Liver (tissue), 9 donors: ENCODE data around the gene RBM33. TPM values are rescaled to one million over a fixed set of nuclear protein-coding genes. Genes with fewer than 3 reads are reported as not detected.

Experiments used
- DNase-seq: peaks from one replicate; pipeline ENCODE4 v3.0.0-alpha.2; 2017; ENCODE audit warnings: low spot score
- H3K27ac ChIP-seq, 2 donors: one replicate each; pipeline ENCODE4 v1.7.0; 2013; ENCODE audit warnings: inconsistent platforms in 2 of 2, low read length in 2 of 2, control low read depth in 1 of 2, low read depth in 1 of 2, mild to moderate bottlenecking in 1 of 2
- H3K27me3 ChIP-seq, 4 donors: one replicate each; pipeline versions ENCODE4 v1.6.1 to v1.7.0; 2013; ENCODE audit warnings: low read length in 3 of 4, inconsistent platforms in 1 of 4, mild to moderate bottlenecking in 1 of 4, moderate library complexity in 1 of 4; ENCODE audit not compliant: control insufficient read depth in 4 of 4, insufficient read depth in 4 of 4
- H3K36me3 ChIP-seq, 4 donors: one replicate each; pipeline versions ENCODE4 v1.6.1 to v1.7.0; 2013; ENCODE audit warnings: low read length in 3 of 4, mild to moderate bottlenecking in 3 of 4, low read depth in 1 of 4, moderate library complexity in 1 of 4; ENCODE audit not compliant: control insufficient read depth in 4 of 4, insufficient read depth in 3 of 4
- H3K4me1 ChIP-seq, 4 donors: one replicate each; pipeline versions ENCODE4 v1.6.1 to v1.7.0; 2013; ENCODE audit warnings: low read length in 3 of 4, mild to moderate bottlenecking in 3 of 4, moderate library complexity in 1 of 4; ENCODE audit not compliant: control insufficient read depth in 4 of 4, insufficient read depth in 4 of 4
- H3K4me3 ChIP-seq, 3 donors: one replicate each; pipeline versions ENCODE4 v1.6.1 to v1.7.0; 2013; ENCODE audit warnings: low read length in 3 of 3, control low read depth in 1 of 3, low read depth in 1 of 3, mild to moderate bottlenecking in 1 of 3
- H3K9ac ChIP-seq, 2 donors: one replicate each; pipeline ENCODE4 v1.7.0; 2013; ENCODE audit warnings: low read length in 2 of 2, mild to moderate bottlenecking in 2 of 2, moderate library complexity in 2 of 2, control low read depth in 1 of 2, low read depth in 1 of 2
- H3K9me3 ChIP-seq, 4 donors: one replicate each; pipeline versions ENCODE4 v1.6.1 to v1.7.0; 2013; ENCODE audit warnings: low read length in 3 of 4; ENCODE audit not compliant: control insufficient read depth in 4 of 4
- EGR1 ChIP-seq, 2 donors: IDR thresholded peaks; 2 replicates each; pipeline ENCODE4 v1.6.1; 2016 to 2018; ENCODE audit warnings: antibody characterized with exemption in 2 of 2, low read depth in 2 of 2
- FOXA1 ChIP-seq: IDR thresholded peaks from 2 replicates; pipeline ENCODE4 v1.6.1; 2016; ENCODE audit warnings: antibody characterized with exemption
- FOXA2 ChIP-seq: IDR thresholded peaks from 2 replicates; pipeline ENCODE4 v1.6.1; 2016; ENCODE audit warnings: antibody characterized with exemption
- GABPA ChIP-seq, 2 donors: IDR thresholded peaks in 1 of 2; conservative IDR thresholded peaks in 1 of 2; 2 replicates each; pipeline ENCODE4 v1.6.1; 2016; ENCODE audit warnings: antibody characterized with exemption in 2 of 2, mild to moderate bottlenecking in 1 of 2, moderate library complexity in 1 of 2
- HNF4A ChIP-seq, 2 donors: conservative IDR thresholded peaks; 2 replicates each; pipeline ENCODE4 v1.6.1; 2016; ENCODE audit warnings: antibody characterized with exemption in 2 of 2, mild to moderate bottlenecking in 2 of 2
- HNF4G ChIP-seq: IDR thresholded peaks from 2 replicates; pipeline ENCODE4 v1.6.1; 2016; ENCODE audit warnings: antibody characterized with exemption
- NR2F2 ChIP-seq: IDR thresholded peaks from 2 replicates; pipeline ENCODE4 v1.6.1; 2016; ENCODE audit warnings: antibody characterized with exemption
- RAD21 ChIP-seq, 2 donors: IDR thresholded peaks; 2 replicates each; pipeline ENCODE4 v1.6.1; 2016; ENCODE audit warnings: antibody characterized with exemption in 2 of 2, mild to moderate bottlenecking in 2 of 2
- REST ChIP-seq: IDR thresholded peaks from 2 replicates; pipeline ENCODE4 v1.6.1; 2016; ENCODE audit warnings: antibody characterized with exemption, mild to moderate bottlenecking
- RXRA ChIP-seq, 2 donors: IDR thresholded peaks; 2 replicates each; pipeline ENCODE4 v1.6.1; 2017 to 2018; ENCODE audit warnings: antibody characterized with exemption in 2 of 2, mild to moderate bottlenecking in 1 of 2
- SP1 ChIP-seq: IDR thresholded peaks from 2 replicates; pipeline ENCODE4 v1.6.1; 2018; ENCODE audit warnings: antibody characterized with exemption, mild to moderate bottlenecking
- TAF1 ChIP-seq: conservative IDR thresholded peaks from 2 replicates; pipeline ENCODE4 v1.6.1; 2016; ENCODE audit warnings: antibody characterized with exemption, mild to moderate bottlenecking
- YY1 ChIP-seq: IDR thresholded peaks from 2 replicates; pipeline ENCODE4 v1.6.1; 2016; ENCODE audit warnings: antibody characterized with exemption, mild to moderate bottlenecking
- WGBS: extraction: QIAGEN DNeasy Blood & Tissue Kit; methylation state at CpG from one replicate; pipeline ENCODE4 v1.1.7; 2013; 5-methylcytosine and 5-hydroxymethylcytosine counted together
- polyA plus RNA-seq, 2 donors: library from polyadenylated mRNA; stranded (reverse) in 1 of 2; unstranded in 1 of 2; fragments of 200-250 nt in 1 of 2; fragments of >200 nt in 1 of 2; fragmentation: Nextera tagmentation in 1 of 2; extraction: Ambion mirVana in 1 of 2; gene quantifications; one replicate each; pipeline versions ENCODE4 v1.2.1 to v1.2.3, GENCODE V29; 2013 to 2015
- total RNA-seq, 2 donors: library from RNA; depleted of rRNA; stranded (reverse); fragments of >200 nt; gene quantifications; one replicate each; pipeline ENCODE4 v1.2.3, GENCODE V29; 2014
- TF ChIP-seq, protein P1 (sequence below): IDR thresholded peaks from 2 replicates; pipeline ENCODE4 v1.6.1; 2016; ENCODE audit warnings: antibody characterized with exemption
- TF ChIP-seq, protein P2 (sequence below): IDR thresholded peaks from 2 replicates; pipeline ENCODE4 v1.6.1; 2016; ENCODE audit warnings: antibody characterized with exemption
- TF ChIP-seq, protein P3 (sequence below): fragments of 150-350 bp; IDR thresholded peaks from 2 replicates; pipeline ENCODE4 v1.5.1; 2017; ENCODE audit warnings: improper control_type of control experiment, low read depth, low read length; ENCODE audit not compliant: missing input control
- TF ChIP-seq, protein P4 (sequence below): IDR thresholded peaks from 2 replicates; pipeline ENCODE4 v1.6.1; 2016; ENCODE audit warnings: antibody characterized with exemption
- donor health status: healthy.
- donor health status: healthy.
- donor health status: healthy.
- donor health status: healthy.
- donor health status: healthy.

The RBM33 gene
- total and polyA plus RNA-seq, 4 donors: 7.8 to 48.9 (median 28.2) TPM

DNA sequence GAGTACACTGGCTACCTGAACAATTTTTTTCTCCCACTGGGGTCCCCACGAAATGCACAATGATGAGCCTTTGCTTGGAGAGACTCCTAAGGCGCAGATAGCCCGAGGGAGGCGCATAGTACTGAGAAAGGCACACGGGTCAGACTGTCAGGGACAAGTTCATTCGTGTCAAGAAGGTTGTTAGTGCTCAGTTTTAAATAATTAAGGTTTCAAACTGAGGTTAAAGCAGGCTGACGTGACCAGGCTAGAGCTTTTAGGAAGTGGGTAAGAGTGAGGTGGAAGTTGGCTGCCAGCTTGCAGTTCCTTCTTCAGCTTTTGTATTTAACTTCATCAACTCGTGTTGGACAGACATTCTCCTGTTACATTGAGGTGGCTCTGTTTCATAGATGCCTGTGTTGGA is 31.6 kb downstream of the RBM33 start:
- Histone ChIP-seq H3K27ac (no peak overlapping the region), H3K9ac (no peak overlapping the region), H3K27me3 (no peaks in the 10 kb centered on the region), H3K4me3 (no peak overlapping the region), H3K4me1 (peaks cover 2 to 22% (median 3%) of the 10 kb centered on the region in 4 donors), H3K9me3 (no peaks in the 10 kb centered on the region), H3K36me3 (peaks cover 3 to 8% (median 6%) of the 10 kb centered on the region in 4 donors)
- 81% methylated on average over 8 of the region's 8 CpGs for WGBS
- TF ChIP-seq HNF4G: no peak
- no peak for TF ChIP-seq GABPA (IDR thresholded peaks at IDR 0.05 in 1 of 2, conservative IDR thresholded peaks at IDR 0.05 in 1 of 2)
- TF ChIP-seq, protein P1, sequence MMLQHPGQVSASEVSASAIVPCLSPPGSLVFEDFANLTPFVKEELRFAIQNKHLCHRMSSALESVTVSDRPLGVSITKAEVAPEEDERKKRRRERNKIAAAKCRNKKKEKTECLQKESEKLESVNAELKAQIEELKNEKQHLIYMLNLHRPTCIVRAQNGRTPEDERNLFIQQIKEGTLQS: no peak
- TF ChIP-seq, protein P2, sequence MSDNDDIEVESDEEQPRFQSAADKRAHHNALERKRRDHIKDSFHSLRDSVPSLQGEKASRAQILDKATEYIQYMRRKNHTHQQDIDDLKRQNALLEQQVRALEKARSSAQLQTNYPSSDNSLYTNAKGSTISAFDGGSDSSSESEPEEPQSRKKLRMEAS: no peak
- TF ChIP-seq TAF1: no peak
- no peak for TF ChIP-seq FOXA1
- no peak for TF ChIP-seq EGR1 (IDR thresholded peaks at IDR 0.05; ENCODE audit: low read depth in 2 of 2)
- no peak for TF ChIP-seq FOXA2
- no peak for TF ChIP-seq NR2F2
- no peak for DNase-seq

DNA sequence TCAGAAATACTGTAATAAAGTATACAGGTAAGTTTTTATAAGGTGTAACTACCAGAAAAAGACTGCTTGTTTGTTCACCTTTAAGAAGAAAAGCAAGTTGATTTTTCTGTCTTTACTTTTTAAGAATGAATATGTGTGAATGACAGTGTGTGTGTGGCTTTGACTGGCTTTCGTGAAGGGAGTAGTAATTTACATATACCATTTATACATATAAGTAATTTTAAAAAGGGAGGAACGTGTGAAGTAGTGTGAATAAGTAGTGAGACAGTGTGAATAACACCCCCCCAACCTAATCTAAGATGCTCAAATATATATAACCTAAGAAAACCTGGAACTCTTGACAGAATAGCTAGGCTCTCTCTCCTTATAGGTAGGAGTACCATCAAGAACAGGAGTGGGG is 33.2 kb downstream of the RBM33 start:
- H3K4me3 ChIP-seq: no peak overlapping the region
- peaks cover 3 to 30% (median 12%) of the 10 kb centered on the region in 4 donors for H3K4me1 ChIP-seq
- H3K27me3 ChIP-seq: no peaks in the 10 kb centered on the region
- TF ChIP-seq HNF4A (conservative IDR thresholded peaks at IDR 0.05) (no peak), HNF4G (no peak), FOXA1 (no peak), TAF1 (no peak), SP1 (no peak), EGR1 (IDR thresholded peaks at IDR 0.05; ENCODE audit: low read depth in 2 of 2) (no peak), FOXA2 (no peak), YY1 (no peak), RAD21 (IDR thresholded peaks at IDR 0.05) (no peak)
- TF ChIP-seq, protein P3, sequence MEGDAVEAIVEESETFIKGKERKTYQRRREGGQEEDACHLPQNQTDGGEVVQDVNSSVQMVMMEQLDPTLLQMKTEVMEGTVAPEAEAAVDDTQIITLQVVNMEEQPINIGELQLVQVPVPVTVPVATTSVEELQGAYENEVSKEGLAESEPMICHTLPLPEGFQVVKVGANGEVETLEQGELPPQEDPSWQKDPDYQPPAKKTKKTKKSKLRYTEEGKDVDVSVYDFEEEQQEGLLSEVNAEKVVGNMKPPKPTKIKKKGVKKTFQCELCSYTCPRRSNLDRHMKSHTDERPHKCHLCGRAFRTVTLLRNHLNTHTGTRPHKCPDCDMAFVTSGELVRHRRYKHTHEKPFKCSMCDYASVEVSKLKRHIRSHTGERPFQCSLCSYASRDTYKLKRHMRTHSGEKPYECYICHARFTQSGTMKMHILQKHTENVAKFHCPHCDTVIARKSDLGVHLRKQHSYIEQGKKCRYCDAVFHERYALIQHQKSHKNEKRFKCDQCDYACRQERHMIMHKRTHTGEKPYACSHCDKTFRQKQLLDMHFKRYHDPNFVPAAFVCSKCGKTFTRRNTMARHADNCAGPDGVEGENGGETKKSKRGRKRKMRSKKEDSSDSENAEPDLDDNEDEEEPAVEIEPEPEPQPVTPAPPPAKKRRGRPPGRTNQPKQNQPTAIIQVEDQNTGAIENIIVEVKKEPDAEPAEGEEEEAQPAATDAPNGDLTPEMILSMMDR: no peak
- TF ChIP-seq, protein P4, sequence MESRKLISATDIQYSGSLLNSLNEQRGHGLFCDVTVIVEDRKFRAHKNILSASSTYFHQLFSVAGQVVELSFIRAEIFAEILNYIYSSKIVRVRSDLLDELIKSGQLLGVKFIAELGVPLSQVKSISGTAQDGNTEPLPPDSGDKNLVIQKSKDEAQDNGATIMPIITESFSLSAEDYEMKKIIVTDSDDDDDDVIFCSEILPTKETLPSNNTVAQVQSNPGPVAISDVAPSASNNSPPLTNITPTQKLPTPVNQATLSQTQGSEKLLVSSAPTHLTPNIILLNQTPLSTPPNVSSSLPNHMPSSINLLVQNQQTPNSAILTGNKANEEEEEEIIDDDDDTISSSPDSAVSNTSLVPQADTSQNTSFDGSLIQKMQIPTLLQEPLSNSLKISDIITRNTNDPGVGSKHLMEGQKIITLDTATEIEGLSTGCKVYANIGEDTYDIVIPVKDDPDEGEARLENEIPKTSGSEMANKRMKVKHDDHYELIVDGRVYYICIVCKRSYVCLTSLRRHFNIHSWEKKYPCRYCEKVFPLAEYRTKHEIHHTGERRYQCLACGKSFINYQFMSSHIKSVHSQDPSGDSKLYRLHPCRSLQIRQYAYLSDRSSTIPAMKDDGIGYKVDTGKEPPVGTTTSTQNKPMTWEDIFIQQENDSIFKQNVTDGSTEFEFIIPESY: no peak
- no peak overlapping the region for H3K27ac ChIP-seq
- peaks cover 3 to 9% (median 6%) of the 10 kb centered on the region in 4 donors for H3K36me3 ChIP-seq
- DNase-seq: no peak
- no peaks in the 10 kb centered on the region for H3K9me3 ChIP-seq
- H3K9ac ChIP-seq: no peak overlapping the region
- 93% methylated on average over 2 of the region's 2 CpGs for WGBS

GRCh38 chr7:155680124-155680523 is 35.7 kb downstream of the RBM33 start:
- Histone ChIP-seq H3K9me3 (no peaks in the 10 kb centered on the region), H3K4me3 (no peak overlapping the region), H3K9ac (no peak overlapping the region), H3K27me3 (no peaks in the 10 kb centered on the region), H3K4me1 (peaks cover 3 to 45% (median 24%) of the 10 kb centered on the region in 4 donors), H3K27ac (no peak overlapping the region), H3K36me3 (peaks cover 4 to 13% (median 8%) of the 10 kb centered on the region in 4 donors)
- DNase-seq: no peak
- WGBS: 97% methylated on average over 3 of the region's 3 CpGs
- TF ChIP-seq YY1 (no peak), RAD21 (IDR thresholded peaks at IDR 0.05) (no peak), RXRA (IDR thresholded peaks at IDR 0.05) (no peak), REST (no peak), HNF4G (no peak), FOXA1 (no peak), FOXA2 (no peak)
- TF ChIP-seq, protein P4: no peak
- TF ChIP-seq, protein P2: no peak
